DMS153 treated with DMSO at 0.1 percent for 48 hours (cell line): Measurements from ENCODE around the gene PTPRC.

Source experiments
- DNase-seq: peaks from one replicate; lab custom pipeline; 2025; ENCODE audit not compliant: unreplicated experiment; lab: John Stamatoyannopoulos, UW

The PTPRC gene

GRCh38 chr1:198620951-198621824 lies 17.7 kb upstream of the PTPRC start:
- DNase-seq, result no peak

GRCh38 chr1:198622001-198622400 lies 16.8 kb upstream of the PTPRC start:
- no peak for DNase-seq

- no peak for DNase-seq
Observed at GRCh38 chr1:198623752-198624647, 14.8 kb upstream of the PTPRC start.

- DNase-seq, result no peak
Observed at GRCh38 chr1:198624648-198624980, 14.2 kb upstream of the PTPRC start.

GRCh38 chr1:198627436-198628066 lies 11.3 kb upstream of the PTPRC start:
- no peak for DNase-seq

GRCh38 chr1:198628067-198628455 lies 10.8 kb upstream of the PTPRC start:
- no peak for DNase-seq

- DNase-seq, result no peak
Observed at GRCh38 chr1:198629610-198630009, 9.2 kb upstream of the PTPRC start.

- no peak for DNase-seq
Observed at GRCh38 chr1:198630863-198631262, 8.0 kb upstream of the PTPRC start.

GRCh38 chr1:198631292-198631691 lies 7.5 kb upstream of the PTPRC start:
- no peak for DNase-seq

GRCh38 chr1:198632007-198632406 lies 6.8 kb upstream of the PTPRC start:
- DNase-seq, result no peak

GRCh38 chr1:198633675-198634121 lies 5.1 kb upstream of the PTPRC start:
- no peak for DNase-seq

- no peak for DNase-seq
Observed at GRCh38 chr1:198635964-198636363, 2.9 kb upstream of the PTPRC start.

GRCh38 chr1:198636391-198636790 lies 2.4 kb upstream of the PTPRC start:
- DNase-seq, result no peak

- no peak for DNase-seq
Observed at GRCh38 chr1:198637157-198637556, 1.7 kb upstream of the PTPRC start.

GRCh38 chr1:198637916-198638437 lies 863 bp upstream of the PTPRC start:
- DNase-seq, result no peak

GRCh38 chr1:198638441-198638840 lies 399 bp upstream of the PTPRC start:
- no peak for DNase-seq

GRCh38 chr1:198639671-198640143 lies 867 bp downstream of the PTPRC start:
- DNase-seq, result no peak

GRCh38 chr1:198640174-198640573 lies 1.3 kb downstream of the PTPRC start:
- no peak for DNase-seq

GRCh38 chr1:198641501-198641900 lies 2.7 kb downstream of the PTPRC start:
- DNase-seq, result no peak

- DNase-seq, result no peak
Observed at GRCh38 chr1:198641966-198642668, 3.3 kb downstream of the PTPRC start.

- no peak for DNase-seq
Observed at GRCh38 chr1:198642983-198643382, 4.1 kb downstream of the PTPRC start.
